ENCODE results near the gene DNAH2. TPM values are rescaled to one million over a fixed set of nuclear protein-coding genes. Genes with fewer than 3 reads are reported as not detected.

Gene DNAH2
- total and polyA plus RNA-seq, 2 of the 13 experiments (the other 11 are each of a cell fraction or from before 2014, with no cell fraction given): not detected

- Histone ChIP-seq H3K79me2 (ENCODE audit: insufficient read depth, low read length) (no peaks in the 10 kb centered on the region), H3K4me2 (ENCODE audit: low read depth, low read length) (no peak overlapping the region), H3K27me3 (ENCODE audit: control insufficient read depth in 1 of 2, insufficient read depth in 2 of 2, low read length in 2 of 2) (peaks cover 8 to 52% of the 10 kb centered on the region in 2 experiments), H3K9ac (ENCODE audit: insufficient read depth, low read depth, low read length) (no peak overlapping the region), H3K27ac (ENCODE audit: extremely low read length, insufficient read depth, low read length) (no peak overlapping the region), H3K36me3 (replicated peaks in 1 of 2; ENCODE audit: control insufficient read depth in 1 of 2, insufficient read depth in 2 of 2, low read length in 2 of 2) (peaks cover 0 to 2% of the 10 kb centered on the region in 2 experiments; a peak in 3 of 5 replicates), H3K4me1 (ENCODE audit: insufficient read depth, low read length) (peaks cover 10% of the 10 kb centered on the region; the same call in 1 of the 2 replicates), H3K4me3 (replicated peaks in 1 of 3; ENCODE audit: insufficient read depth in 1 of 3, low read depth in 2 of 3, low read length in 3 of 3) (no peak overlapping the region), H3K9me3 (ENCODE audit: low read length) (no peaks in the 10 kb centered on the region), H2AFZ (ENCODE audit: low read length) (no peak overlapping the region), H4K20me1 (ENCODE audit: insufficient read depth, low read length) (no peaks in the 10 kb centered on the region)
- FAIRE-seq (no peak), ATAC-seq (no peak), DNase-seq (ENCODE audit: low spot score) (no peak)
- POLR2A ChIA-PET: interaction anchor here (0.7 to 1.4 kb wide), 2 partner anchors 10 to 21 kb away, joined by 3 read pairs; partner anchors contain the start of gene DNAH2
- WGBS (ENCODE audit: low lambda C conversion rate): 39% methylated on average over 3 of the region's 3 CpGs
- intact Hi-C loops (cut with micrococcal nuclease; ENCODE audit: unreplicated experiment): no loop called here
- BruUV-seq (replicated peaks): no TSS peak
- in situ Hi-C loops (cut with HindIII; ENCODE audit: extremely low pct_ligation_motif_present, low pct_unique_long_range_greater_than_20kb): no loop called here
- TF ChIP-seq TBP (CRISPR knock-in tag; IDR thresholded peaks at IDR 0.05) (no peak), MXD4 (CRISPR knock-in tag; IDR thresholded peaks at IDR 0.05) (no peak), ZBTB2 (CRISPR knock-in tag; IDR thresholded peaks at IDR 0.05; ENCODE audit: low read depth) (no peak), ZNF260 (CRISPR knock-in tag; IDR thresholded peaks at IDR 0.05; ENCODE audit: borderline replicate concordance, low read depth) (no peak)
- TF ChIP-seq, protein P1, sequence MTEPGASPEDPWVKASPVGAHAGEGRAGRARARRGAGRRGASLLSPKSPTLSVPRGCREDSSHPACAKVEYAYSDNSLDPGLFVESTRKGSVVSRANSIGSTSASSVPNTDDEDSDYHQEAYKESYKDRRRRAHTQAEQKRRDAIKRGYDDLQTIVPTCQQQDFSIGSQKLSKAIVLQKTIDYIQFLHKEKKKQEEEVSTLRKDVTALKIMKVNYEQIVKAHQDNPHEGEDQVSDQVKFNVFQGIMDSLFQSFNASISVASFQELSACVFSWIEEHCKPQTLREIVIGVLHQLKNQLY (CRISPR knock-in tag; IDR thresholded peaks at IDR 0.05): no peak
- TF ChIP-seq, protein P2, sequence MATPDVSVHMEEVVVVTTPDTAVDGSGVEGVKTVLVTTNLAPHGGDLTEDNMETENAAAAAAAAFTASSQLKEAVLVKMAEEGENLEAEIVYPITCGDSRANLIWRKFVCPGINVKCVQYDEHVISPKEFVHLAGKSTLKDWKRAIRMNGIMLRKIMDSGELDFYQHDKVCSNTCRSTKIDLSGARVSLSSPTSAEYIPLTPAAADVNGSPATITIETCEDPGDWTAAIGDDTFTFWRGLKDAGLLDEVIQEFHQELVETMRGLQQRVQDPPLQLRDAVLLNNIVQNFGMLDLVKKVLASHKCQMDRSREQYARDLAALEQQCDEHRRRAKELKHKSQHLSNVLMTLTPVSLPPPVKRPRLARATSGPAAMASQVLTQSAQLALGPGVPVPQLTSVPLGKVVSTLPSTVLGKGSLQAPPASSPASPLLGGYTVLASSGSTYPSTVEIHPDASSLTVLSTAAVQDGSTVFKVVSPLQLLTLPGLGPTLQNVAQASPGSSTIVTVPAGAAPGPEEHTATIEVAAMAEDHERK (CRISPR knock-in tag; IDR thresholded peaks at IDR 0.05; ENCODE audit: low read depth): no peak
- TF ChIP-seq, protein P3, sequence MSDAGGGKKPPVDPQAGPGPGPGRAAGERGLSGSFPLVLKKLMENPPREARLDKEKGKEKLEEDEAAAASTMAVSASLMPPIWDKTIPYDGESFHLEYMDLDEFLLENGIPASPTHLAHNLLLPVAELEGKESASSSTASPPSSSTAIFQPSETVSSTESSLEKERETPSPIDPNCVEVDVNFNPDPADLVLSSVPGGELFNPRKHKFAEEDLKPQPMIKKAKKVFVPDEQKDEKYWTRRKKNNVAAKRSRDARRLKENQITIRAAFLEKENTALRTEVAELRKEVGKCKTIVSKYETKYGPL (CRISPR knock-in tag; IDR thresholded peaks at IDR 0.05): no peak
- CTCF ChIA-PET (ENCODE audit: low intra/inter-chr PET ratio, low total read pairs): no interaction called here
These were observed 10.8 kb upstream of the DNAH2 start for GRCh38 chr17:7706631-7707354.
